ELF-1 (cell line): ENCODE measurements around the gene LSMEM2.
"Not testable (repeated sequence)": the region's sequence is repeated elsewhere in the genome, so short reads cannot be mapped to it uniquely, and the experiment has no call there.

ENCODE experiments used
- DNase-seq: peaks from one replicate; pipeline ENCODE4 v3.0.0-alpha.2; 2016; ENCODE audit warnings: low read depth, low spot score

The LSMEM2 gene

DNA sequence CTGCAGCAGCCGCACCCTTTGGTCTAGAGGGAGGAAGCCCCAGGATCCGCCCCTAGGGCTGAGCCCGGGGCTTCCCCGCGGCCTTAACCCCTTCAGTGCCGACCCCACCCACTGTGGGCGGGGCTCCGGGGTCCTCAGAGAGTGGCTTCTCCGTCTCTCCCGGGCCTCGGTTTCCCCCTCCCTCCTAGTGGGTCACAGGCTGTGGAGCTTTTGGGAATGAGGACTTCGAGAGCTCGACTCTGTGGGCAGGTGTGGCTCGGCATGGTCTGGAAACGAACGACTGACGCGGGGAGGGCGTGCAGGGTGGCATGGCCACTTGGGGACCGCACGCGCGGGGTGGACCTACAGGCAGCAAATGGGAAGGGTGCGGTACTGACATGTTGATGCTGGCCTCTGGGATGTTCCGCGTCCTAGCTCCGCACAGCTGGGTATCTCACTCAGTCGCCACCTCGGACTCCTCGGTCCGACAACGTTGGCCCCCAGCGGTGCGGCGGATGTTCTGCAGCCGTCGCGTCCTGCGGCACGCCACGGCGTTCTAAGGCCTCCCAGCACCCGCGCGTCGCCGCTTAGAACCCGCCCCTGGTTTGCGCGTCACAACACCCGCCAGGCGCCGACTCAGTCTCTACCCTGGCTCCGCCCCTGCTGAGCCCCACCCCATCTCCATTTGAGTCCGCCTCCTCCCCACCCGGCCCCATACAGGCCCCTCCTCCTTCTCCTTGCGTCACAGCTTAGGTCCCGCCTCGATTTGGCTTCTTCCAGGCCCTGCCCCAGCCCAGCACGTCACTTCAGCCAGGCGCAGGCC lies 20.1 kb downstream of the LSMEM2 start, which contains the start of the genes HYAL3 and NAA80:
Gene HYAL3 (minus strand): TSS at position 570 of the 802 bp plus-strand sequence. CDS start 3,803 bp downstream, outside the sequence.
Gene NAA80 (minus strand): TSS at position 570 of the 802 bp plus-strand sequence. CDS start 1,942 bp downstream, outside the sequence.
- peak; percentile 99 for DNase-seq

DNA sequence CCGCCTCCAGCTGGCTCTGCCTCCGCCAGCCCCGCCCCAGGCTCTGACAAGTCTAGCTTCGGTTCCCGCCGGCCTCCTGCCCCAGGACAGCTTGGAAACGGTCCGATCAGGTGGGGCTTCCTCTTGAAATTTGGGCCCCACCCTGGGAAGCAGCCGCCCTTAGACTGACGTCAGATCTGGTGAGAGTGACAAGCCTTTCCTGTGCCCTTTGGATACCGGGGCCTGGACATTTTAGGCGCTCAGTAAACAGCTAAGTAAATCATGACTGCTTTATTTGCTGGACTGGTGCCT lies 20.7 kb downstream of the LSMEM2 start:
- DNase-seq = no peak

DNA sequence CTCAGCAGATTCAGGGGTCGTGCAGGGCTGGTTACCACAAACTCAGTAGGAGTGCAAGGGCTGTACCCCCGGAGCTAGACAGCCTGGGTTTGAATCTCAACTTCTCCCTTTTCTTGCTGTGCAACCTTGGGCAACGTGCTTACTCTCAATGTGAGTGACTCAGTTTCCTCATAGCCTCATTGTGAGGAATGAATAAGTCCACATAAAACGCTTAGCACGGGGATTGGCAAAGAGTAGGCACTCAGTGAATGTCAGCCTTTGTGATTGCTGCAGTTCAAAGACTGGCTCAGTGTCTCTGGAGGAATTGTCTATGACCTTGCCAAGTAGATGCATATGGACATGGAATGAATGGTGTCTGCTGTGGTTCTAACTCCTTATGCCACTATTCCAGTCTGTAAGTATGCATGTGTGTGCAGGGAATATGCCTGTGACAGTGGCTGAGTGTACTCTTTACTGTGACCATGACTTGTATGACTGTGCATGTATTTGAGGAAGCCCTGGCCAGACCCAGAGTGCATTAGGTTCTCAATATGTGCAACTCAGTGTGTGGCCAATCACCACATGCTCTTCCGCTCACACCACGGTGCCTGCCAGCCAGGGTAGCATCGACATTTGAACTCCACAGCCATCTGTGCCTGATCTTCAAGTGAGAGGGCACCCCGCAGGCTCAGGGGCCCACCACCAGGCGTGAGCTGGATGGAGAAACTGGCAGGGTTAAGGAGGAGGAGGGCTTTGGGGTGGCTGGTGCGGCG lies 21.2 kb downstream of the LSMEM2 start:
- DNase-seq = no peak

DNA sequence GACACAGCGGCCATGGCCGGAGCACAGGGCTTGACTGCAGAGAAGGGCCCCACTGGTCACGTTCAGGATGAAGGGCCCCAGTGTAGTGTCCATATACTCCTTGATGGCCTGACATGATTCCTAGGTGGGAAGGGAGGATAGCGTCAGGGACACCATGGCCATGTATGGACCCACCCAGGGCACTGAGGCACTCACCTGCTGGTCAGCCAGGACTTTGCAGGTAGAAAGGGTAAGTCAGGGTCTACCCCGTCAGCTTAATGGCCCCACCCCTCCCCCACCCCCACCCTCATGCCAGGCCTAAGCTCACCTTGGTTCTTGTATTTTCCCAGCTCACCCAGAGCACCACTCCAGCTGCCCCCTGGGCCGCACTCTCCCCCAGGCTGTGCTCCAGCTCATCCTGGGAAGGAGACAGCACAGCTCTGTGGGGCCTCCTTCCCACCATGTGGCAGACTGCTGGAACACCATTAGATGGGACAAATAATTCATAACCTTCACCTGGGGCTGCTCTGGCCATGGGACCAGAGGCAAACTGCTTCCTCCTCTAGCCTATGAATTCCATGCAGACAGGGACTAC lies 21.9 kb downstream of the LSMEM2 start:
- no peak for DNase-seq

DNA sequence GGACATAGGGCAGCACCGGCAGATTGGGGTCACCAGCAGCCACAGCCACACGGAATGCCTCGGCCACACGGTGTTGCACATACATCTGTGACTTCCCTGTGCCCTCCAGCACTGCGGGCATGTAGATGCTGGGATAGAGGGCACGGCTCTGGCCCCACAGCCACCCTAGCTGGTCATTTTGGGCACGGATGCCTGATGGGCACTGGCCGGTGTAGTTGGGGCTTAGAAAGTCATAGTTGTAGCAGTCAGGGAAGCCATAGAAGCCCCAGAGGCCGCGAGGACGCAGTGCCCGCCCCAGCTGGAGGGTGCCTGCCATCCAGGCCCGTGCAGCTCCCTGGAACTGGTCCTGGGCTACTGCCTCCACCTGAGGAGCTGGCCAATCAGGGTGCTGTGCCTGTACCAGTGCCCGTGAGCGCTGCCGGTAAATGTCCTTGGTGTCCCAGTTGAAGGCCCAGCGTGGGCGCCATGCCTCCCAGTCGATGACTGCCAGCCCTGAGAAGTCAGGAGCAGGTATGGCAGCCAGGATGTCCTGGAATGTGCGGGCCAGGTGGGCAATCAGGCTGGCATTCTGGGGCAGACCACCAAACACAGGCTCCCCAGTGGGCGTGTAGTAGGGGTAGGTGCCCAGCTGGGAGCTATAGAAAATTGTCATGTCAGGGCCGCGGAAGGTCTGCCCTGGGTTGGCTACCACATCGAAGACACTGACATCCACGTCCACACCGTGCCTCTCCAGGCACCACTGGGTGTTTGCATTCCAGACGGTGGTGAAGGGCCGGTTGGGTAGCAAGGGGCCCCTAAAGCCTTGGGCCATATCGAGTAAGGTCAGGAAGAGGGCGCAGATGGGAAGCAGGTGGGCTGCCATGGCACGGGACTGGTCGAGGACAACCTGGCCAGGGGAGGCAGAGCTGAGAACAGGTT lies 23.5 kb downstream of the LSMEM2 start:
- no peak for DNase-seq

DNA sequence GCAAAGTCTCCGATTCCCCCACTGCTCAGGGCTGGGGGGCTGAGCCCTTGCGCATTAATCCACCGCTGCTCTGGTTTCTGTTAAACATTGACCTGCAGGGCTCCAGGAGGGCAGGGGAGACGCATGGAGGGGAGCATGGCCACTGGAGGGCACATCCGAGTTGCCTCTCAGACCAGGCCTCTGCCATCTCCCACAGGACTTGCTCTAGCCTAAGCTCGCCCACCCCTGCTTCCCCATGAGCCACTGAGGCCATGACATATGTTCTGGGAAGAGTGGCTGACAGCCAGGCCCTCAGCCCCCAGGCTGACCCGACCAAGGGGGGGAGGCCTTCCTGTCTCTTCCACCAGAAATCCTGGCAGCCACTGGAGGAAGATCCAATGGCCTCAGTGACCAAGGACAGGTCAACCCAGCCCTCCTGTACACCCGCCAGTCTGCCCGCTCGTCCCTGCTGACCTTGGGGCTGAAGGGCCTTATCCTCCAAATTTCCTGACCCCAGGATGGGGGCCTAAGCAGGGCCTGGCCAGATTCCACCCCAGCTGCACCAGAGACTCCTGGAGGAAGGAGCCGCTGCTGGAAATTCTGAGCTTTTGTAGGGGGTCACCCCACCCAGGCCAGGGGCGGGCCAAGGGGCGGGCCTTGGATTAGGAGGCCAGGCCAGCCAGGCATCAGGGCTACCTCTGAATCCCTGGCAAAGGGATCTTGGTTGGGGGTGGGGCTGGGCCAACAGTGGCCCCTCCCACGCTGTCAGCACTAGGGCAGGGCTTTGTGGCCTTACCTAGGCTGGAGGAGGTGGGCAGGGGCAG lies 24.3 kb downstream of the LSMEM2 start, which contains the start of gene HYAL1:
Gene HYAL1 (minus strand): TSS at position 562 of the 803 bp plus-strand sequence. CDS start 618 bp downstream, outside the sequence.
- peak; percentile 86 for DNase-seq

DNA sequence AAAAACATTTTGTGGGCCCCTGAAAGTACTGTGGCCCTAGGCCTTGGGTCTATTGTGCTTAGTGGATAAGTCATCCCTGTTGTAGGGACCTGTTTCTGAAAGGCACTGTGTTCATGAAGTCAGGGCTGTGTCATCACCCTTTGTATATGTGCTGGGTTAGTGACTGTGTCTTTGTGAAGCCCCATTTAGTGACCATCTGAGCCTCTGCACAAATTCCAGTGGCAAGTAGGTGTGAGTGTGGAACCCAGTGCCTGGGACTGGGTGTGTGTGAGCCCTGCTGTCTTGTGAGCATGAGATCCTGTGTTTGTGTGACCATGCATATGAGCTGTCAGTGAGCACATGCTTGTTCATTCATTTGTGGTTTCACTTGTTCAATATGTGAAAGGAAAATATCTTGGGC lies 25.7 kb downstream of the LSMEM2 start:
- no peak for DNase-seq

DNA sequence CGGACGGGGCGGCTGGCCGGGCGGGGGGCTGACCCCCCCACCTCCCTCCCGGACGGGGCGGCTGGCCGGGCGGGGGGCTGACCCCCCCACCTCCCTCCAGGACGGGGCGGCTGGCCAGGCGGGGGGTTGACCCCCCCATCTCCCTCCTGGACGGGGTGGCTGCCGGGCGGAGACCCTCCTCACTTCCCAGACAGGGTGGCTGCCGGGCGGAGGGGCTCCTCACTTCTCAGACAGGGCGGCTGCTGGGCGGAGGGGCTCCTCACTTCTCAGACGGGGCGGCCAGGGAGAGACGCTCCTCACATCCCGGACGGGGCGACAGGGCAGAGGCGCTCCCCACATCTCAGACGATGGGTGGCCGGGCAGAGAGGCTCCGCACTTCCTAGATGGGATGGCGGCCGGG lies 33.2 kb downstream of the LSMEM2 start:
- DNase-seq = not testable (repeated sequence)

DNA sequence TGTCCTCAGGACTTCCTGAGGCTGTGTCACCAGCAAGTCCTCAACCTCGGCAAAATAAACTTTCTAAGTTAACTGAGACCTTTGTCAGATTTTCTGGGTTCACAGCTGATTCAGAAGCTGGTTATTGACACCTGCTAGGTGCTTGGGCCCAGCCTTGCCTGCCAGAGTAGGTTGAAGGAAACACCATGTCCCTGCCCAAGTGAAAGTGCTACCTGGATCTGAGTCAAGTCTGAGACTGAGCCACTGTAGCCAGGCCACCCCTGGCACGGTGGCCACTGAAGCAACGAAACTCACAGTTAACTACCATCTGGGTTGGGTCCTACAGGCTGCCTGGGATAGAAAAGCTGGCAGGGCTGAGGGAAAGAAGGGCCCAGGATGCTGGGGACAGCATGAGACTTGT lies 35.5 kb downstream of the LSMEM2 start:
- DNase-seq = no peak

DNA sequence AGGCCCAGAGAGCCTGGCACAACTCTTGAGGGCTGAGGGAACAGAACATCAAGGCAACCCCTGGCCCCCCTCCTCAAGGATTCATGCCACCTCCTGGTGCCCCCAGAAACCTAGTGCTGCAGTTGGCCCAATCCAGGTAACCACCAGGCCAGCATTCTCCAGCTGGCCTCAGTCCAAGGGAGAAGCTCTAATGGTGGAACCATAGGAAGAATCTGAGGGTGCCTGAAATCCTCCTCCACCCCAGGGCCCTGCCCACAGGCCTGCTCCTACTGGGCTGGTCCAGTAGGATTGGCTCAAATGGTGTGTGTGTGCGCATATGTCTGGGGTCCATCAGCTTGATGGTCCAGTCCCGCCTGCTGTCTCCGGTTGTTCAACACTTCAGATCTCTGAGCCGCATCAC lies 35.9 kb downstream of the LSMEM2 start:
- no peak for DNase-seq

DNA sequence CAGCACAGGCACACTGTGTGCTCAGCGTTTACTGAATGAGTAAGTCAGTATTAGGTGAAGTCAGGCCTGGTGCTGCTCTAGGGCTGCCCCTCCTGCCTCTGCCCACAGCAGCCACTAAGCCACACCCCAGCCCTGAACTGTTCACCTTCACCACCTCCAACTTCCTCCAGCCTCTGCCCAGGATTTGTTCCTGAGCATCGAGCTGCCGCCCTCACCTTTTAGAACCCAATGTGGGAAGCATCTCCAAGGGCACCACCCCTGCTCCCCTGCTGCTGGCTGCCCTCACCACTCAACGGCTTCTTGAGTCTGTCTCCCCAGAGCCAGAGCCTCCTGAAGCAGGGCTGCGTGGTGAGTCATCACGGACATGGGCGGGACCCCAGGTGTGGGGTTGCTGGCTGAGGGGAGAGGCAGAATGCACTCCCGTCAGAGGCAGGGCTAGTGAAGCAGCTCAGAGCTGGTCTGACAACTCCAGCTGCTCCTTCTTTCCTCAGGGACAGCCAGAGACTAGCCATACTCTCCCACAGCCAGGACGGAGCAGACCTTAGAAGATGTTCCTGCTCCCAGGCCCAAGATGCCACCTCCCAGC lies 37.9 kb downstream of the LSMEM2 start:
- DNase-seq = peak; percentile 78

DNA sequence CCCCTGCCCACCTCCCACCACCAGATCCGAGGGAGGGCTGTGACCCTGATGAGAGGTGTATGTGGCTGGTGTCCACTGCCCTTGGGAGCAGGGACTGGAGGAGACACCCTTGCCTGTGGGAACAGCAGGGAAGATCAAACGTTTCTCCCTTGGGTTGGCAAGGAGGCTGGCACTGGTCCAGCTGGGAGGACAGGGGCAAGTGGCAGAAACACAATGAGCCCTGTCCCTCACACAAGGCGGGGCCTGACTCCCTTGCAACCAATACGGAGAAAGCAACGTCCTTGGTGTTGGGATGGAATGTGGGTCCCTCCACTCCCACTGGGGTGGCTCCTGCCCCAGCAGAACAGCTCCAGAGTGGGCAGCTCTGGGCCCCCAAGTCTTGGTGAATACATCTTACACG lies 38.4 kb downstream of the LSMEM2 start:
- no peak for DNase-seq

DNA sequence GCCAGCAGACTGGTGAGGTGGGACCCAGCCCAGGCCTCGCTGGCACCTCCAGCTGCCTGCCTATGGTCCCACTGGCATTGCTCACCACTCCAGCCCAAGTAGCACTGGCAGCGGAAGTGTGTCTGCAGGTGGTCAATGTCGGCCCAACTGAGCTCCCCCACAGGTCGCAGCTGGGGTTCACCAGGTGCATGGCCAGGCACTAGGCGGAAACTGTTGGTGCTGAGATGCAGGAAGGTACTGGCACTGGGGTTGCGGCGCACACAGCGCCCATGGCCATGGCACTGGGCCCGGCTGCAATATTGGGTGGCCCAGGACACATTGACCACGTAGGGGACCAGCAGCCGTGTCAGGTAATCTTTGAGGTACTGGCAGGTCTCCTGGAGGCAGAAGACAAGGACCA lies 39.3 kb downstream of the LSMEM2 start:
- no peak for DNase-seq

DNA sequence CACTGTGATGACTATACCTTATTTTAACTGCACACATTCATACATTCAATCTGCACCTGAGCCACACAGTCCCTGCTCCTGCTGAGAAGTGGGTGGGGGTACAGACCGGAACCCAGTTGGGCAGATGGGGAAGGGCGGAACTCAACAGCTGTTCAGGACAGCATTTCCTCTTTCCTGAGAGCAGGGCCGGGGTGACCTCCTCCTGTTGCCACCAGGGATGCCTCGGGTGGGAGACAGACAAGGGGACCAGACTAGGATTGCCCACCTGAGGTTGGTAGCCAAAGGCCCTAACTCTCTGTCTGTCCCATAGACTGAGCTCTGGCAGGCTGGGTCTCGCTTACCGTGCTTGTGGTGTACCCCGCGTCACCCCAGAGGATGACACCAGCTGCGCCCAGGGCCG lies 39.7 kb downstream of the LSMEM2 start:
- DNase-seq = no peak

DNA sequence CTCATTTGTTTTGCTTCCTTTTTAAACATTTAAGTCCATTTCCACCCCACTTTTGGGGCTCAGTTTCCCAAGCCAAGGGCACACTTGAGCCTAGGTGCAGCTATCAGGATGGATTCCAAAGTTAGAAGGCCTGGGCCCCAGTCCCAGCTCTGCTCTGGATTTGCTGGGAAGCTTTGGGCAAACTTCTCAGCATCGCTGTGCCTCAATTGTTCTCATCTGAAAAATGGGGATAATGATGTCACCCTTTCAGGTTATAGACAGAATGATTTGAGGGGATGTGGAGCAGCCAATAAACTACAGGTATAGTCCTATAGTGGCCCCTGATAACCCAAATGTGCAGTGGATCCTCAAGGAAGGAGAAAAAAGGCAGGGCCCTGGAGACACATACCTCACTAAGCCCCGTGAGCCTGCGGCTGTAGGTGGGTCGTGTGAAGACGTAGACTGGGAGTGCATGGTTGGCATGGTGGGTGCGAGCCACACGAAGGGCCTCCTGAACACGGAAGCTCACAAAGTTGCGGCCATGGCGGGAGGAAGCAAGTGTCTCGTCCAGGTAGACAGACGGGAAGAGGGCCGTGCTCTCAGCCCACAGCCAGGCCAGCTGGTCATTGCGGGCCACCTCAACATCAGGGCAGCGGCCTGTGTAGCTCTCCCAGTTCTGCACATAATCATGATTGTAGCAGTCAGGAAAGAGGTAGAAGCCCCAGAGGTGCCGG lies 40.5 kb downstream of the LSMEM2 start:
- DNase-seq = no peak

DNA sequence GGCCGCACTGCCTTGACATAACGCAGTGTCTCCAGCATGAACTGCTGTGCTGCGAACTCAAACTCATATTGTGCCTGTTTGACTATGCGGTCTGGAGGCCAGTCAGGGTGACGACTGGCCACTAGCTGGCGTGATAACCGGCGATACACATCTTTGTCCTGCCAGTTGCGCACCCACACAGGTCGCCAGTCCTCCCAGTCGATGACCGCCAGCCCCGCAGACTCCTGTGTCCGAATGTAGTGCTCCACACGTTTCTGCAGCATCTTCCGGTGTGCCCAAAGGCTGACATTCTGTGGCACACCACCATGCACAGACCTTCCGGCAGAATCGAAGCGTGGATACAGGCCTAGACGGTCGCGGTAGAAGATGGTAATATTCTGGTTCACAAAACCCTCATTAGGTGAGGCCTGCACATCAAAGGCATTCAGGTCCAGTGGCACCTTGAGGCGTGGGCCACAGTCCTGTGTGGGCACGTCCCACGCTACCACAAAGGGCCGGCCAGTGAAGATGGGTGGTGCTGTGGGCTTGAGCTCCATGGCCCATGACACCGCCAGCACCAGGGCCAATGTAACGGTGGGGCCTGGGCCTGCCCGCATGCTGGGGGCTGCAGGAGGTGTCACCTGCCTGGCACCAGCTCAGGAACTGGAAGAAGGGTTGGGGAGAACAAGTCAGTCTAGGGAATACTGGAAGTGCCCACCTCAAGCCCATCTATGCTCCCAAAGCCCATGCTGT lies 41.2 kb downstream of the LSMEM2 start:
- no peak for DNase-seq

DNA sequence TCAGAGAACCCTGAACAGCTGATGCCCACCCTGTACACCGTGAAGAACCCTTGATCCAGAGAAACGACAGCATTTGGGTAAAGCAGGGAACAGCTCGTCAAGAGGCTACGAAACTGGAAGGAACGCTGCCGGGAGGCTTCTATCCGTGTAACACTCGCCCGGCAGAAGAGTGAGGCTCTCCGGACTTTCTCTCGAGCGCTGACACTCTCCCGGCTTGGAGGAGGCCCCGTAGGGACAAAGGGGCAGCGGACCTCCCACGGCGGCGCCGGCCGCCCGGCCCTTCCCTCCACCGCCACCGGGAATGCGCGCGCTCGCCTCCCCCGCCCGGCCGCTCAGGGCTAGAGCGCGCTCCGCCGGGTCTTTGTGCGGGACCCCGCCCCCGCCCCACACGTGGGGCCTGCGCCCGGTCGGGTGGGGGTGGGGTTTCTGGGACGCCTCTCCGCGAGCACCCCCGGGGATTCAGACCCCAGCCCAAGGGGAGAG lies 42.0 kb downstream of the LSMEM2 start:
- peak; percentile 83 for DNase-seq

DNA sequence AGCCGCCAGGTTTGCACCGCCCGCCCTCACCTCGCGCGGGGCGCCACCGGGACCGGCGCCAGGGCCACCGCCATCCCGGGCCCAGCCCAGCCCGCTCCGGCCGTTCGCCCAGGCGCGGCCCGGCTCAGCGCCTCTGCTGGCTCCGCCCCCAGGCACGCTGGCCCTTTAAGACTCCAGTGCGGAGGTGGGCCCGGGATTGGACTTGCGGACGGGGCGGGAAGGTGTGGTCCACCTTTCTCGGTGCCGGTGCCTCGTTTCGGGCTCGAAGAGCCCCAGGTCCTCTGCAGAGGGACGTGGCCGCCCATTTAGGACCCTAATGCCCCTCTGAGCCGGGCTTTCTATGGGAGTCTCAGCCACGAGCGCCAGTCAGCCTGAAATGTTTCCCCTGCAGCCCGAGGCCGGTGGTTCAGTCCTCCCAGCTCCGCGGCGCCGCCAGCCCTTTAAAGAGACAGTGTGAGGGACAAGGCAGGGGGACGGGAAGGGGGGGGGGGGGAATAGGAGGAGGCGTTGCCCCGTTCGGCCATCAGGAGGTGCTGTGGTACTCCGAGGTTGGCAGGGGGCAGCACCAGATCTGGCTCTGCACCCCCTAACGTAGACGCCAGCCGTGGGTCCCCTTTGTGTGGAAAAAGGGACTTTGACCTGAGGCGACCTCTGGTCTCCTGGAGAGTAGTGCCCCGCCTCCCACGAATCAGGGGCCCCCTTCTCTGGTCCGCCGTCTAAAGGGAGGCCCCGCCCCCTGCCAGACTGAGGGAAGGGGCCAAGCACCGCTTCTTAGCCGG lies 42.6 kb downstream of the LSMEM2 start:
- peak; percentile 95 for DNase-seq
